Non-pigmented ciliary epithelial cell (primary cell): Measurements from ENCODE around the gene MB21D2.
A peak's percentile ranks its signal among the peaks of the same experiment; 100 is the strongest.
"Not testable (repeated sequence)": the region's sequence is repeated elsewhere in the genome, so short reads cannot be mapped to it uniquely, and the experiment has no call there.

Experiments used
- DNase-seq: peaks from one replicate; pipeline ENCODE4 v3.0.0-alpha.2; 2010; ENCODE audit warnings: low read depth

Gene MB21D2, protein sequence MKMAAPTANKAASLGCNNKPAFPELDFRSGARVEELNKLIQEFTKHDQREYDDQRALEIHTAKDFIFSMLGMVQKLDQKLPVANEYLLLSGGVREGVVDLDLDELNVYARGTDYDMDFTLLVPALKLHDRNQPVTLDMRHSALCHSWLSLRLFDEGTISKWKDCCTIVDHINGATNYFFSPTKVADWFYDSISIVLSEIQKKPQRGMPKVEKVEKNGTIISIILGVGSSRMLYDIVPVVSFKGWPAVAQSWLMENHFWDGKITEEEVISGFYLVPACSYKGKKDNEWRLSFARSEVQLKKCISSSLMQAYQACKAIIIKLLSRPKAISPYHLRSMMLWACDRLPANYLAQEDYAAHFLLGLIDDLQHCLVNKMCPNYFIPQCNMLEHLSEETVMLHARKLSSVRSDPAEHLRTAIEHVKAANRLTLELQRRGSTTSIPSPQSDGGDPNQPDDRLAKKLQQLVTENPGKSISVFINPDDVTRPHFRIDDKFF

DNA sequence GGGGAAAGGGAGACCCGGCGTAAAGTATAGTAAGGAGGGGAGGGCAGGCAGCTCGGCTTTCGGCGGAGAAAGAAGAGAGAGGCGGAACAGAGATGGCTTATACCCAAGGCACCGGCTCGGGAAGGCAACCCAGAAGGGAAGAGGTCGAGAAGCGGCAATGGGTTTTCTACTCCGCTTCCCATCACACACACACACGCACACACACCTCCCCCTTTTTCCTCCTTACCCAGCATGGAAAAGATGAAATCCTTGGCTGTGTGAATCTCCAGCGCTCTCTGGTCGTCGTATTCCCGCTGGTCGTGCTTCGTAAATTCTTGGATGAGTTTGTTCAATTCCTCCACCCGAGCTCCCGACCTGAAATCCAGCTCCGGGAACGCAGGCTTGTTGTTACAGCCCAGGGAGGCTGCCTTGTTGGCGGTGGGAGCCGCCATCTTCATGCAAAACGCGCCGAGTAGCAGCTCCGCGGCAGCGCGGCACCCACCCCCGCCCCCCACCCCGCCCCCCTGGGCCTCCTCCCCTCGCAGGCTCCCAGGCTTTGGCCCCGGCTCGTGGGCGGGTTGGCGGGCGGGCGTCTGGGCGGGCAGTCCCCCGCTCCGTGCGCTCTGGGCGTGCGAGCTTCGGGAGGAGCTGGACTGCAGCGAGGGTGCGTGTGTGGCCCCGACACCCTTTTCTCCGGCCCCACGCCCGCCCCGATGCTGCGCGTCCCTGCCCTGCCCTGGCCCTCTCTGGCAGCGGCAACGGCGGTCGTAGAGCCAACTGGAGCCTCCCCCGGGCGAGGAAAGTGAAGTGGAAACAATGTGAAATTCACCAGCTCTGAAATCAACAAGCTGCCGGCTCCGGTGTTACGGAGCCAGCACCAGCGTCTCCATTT lies at the start of gene MB21D2:
Gene MB21D2 (minus strand): TSS at position 453 of the 871 bp plus-strand sequence. CDS start 16 bp downstream, at position 437.
- no peak for DNase-seq

DNA sequence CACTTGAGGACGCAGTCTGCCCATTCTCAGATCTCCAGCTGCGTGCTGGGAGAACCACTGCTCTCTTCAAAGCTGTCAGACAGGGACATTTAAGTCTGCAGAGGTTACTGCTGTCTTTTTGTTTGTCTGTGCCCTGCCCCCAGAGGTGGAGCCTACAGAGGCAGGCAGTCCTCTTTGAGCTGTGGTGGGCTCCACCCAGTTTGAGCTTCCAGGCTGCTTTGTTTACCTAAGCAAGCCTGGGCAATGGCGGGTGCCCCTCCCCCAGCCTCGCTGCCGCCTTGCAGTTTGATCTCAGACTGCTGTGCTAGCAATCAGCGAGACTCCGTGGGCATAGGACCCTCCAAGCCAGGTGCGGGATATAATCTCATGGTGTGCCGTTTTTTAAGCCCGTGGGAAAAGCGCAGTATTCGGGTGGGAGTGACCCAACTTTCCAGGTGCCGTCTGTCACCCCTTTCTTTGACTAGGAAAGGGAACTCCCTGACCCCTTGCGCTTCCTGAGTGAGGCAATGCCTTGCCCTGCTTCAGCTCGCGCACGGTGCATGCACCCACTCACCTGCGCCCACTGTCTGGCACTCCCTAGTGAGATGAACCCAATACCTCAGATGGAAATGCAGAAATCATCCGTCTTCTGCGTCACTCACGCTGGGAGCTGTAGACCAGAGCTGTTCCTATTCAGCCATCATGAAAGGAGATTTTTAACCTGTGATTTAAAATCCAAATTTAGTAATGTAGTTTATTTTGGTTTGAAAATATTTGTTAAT lies 47.5 kb upstream of the MB21D2 start:
- DNase-seq, result not testable (repeated sequence)

DNA sequence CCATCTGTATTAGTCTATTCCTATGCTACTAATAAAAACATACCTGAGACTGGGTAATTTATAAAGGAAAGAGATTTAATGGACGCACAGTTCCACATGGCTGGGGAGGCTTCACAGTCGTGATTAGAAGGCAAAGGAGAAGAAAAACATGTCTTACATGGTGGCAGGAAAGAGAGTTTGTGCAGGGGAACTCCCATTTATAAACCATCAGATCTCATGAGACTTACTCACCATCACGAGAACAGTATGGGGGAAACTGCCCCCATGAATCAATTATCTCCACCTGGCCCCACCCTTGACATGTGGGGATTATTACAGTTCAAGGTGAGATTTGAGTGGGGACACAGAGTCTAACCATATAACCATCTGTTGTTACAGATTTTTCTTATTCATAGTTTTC lies 42.1 kb upstream of the MB21D2 start:
- no peak for DNase-seq

DNA sequence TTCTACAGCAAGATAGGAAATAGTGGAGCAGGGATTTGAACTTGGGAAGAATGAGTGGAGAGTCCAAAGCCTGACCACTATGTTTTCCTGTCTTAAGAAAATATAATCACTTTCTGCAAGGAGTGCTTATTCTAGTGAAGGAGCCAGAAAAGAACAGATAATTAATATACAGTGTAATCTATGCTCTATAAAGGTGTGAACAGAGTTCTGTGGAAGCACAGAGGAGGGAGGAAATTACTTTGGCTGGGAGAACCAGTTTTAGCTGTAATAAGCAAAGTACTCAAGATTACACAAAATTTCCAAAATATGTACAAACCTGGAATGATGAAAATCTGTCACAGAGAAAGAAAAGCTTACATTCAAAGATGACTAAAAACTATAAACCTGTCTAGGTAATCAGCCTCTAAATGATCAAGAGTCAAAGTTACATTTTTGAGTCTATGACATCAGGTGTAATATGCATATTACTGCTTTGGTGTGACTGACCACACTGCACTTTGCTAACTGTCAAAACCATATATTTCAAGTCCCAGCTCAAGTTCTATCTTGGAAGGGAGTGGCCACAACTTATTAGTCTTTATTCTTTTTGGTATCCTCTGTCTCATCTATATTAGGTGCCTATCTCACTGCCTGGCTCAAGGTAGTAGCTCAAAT lies 40.7 kb upstream of the MB21D2 start:
- DNase-seq, result no peak

DNA sequence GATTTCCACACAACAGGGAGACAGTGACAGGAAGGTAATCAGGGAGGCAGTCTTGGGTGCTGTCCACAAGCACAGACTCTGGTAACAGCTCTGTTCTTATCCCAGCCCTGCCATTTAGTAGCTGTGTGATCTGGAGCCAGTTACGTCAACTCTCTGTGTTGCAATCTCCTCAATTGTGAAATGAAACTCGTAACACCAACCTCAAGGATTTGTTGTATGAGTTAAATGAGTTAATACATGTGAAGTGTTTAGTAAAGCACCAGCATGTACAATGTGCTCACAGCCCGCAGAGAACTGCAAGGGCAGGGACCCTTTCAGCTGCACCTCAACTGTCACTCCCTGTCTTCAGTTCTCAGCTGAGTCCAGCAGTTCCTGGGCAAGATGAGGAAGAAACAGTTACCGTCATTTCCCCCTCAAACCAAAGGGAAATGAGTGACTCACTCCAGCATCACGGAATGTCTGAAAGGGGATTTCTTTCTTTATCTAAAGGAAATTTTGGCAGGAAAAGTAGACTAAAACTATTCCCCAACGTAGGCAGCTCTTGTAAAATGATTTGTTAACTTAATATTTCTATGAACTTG lies 39.9 kb upstream of the MB21D2 start:
- peak; percentile 83 for DNase-seq

DNA sequence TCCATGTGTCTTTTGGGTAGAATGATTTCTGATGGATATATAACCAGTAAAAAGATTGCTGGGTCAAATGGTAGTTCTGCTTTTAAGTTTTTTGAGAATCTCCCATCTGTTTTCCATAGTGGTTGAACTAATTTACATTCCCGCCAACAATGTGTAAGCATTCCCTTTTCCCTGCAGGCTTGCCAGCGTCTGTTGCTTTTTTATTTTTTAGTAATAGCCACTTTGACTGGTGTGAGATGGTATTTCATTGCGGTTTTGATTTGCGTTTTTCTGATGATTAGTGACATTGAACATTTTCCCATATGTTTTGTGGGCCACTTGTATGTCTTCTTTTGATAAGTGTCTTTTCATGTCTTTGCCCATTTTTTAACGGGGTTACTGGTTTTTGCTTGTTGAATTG lies 36.3 kb upstream of the MB21D2 start:
- DNase-seq, result no peak

DNA sequence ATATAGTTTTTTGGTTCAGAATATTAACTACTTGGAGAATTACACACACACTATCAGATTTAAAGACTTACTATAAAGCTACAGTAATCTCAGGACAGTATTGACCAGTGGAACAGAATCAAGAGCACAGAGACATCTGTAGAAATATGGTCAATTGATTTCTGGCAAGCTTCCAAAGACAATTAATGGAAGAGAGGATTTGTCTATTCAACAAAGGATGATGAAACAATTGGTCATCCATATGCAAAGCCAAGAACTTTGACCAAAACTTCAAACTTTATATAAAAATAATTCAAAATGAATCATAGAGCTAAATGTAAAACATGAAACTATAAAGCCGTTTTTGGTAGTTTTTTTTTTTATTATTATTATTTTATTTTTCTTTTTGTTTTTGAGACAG lies 29.8 kb upstream of the MB21D2 start:
- DNase-seq, result no peak

DNA sequence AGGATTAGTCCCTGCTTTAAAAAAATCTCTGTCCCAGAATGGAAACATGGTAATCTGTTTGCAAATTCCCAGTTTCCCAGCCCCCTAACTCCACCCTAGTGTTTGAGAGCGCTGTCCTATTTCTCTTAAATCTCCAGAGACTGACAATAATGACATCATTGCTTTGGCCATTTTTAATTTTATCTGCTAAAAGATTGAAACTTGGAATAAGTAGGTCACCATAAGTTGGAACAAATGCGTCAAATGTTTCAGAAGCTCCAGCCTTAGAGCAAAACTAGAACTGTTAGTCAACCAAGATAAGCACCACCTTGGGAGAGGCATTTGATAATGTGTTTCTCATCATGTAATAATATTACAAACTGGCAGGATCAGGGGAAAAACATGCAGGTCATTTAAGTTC lies 25.7 kb upstream of the MB21D2 start:
- DNase-seq, result no peak

DNA sequence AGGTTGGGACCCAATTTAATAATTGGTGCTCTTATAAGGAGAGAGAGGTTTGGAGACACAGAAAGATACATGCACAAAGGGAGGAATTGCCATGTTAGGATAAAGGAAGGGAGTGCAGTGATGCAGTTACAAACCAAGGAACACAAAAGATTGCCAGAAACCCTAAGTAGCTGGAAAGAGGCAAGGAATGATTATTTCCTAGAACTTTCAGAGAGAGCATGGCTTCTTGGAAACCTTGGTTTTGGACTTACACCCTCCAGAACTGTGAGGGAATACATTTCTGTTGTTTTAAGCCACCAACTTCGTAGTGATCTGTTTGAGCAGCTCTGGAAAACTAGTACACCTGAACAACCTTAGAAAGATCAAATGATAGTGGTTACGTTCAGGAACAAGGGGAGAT lies 25.0 kb upstream of the MB21D2 start:
- no peak for DNase-seq

DNA sequence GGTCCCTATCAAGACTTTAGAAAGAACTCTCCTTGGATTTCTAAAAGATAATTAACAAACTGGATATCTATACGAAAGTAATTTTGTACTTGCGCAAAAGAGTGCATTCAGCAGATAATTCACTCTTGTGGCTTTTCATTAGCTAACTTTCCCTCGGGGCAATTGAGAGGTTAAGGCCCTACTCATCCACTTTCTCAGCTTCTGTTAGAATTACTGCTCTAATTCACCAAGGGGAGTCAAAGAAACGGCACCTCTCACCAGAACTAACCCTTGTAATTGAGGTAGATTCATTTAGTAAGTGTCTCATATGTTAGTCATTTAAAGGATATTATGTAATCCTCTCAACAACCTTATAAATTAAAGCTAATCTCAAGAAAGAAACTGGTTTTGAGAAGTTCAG lies 22.5 kb upstream of the MB21D2 start:
- DNase-seq, result no peak

DNA sequence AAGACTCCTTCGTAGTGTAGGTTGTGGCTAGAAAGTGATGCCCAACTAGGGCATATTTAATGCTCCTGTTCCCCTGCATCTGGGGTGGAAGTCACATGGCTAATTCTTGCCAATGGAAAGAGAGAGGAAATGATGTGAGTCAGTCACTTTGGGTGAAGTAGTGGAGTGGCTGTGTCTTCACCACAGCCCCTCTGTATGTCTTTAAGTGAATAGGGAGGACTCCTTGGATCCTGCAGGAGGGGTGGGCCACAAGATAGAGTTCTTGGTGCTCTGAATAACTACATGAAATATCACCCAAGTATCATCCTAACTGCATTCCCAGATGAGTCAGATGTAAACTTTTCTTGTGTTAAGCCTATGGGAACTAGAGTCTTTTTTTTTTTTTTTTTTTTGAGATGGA lies 17.8 kb upstream of the MB21D2 start:
- DNase-seq, result no peak

DNA sequence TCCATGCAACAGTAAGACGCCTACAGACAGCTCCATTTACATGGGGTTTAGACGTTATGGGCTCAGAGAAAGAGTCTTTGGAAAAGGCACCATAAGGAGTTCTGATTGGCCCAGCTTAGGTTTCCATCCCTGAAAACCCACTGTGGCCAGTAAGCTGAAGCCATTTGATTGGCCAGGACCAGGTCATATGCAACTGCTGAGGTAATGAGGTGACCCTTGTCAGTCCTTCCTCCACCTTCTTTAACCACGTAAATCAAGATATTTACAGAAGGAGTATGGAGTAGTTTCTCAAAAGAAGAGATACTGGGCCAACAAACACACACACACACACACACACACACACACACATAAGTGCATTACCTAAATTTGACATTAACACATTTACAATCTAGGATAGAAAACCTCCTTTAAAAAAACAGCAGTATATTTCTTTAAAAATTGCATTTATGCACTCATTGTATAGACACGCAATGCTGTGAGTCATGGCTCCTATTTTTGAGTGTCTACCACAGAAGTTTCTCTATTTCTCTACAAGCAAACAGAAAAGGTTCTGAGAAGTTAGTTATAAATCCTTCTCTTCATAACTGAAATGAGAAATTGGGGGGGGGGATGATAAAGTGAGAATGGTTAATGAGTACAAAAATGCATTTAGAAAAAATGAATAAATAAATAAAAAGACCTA lies 16.3 kb upstream of the MB21D2 start:
- no peak for DNase-seq

DNA sequence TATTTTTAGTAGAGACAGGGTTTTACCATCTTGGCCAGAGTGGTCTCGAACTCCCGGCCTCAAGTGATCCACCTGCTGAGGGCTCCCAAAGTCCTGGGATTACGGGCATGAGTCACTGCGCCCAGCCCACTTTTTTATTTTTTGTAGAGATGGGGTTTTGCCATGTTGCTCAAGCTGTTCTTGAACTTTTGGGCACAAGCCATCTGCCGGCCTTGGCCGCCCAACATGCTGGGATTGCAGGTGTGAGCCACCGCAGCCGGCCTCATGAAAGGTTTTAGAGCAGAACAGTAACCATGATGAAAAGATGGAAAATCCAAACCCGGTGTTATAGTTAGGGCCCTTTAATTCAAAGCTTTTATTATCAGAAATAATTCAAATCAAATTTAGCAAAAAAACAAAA lies 15.6 kb upstream of the MB21D2 start:
- no peak for DNase-seq

DNA sequence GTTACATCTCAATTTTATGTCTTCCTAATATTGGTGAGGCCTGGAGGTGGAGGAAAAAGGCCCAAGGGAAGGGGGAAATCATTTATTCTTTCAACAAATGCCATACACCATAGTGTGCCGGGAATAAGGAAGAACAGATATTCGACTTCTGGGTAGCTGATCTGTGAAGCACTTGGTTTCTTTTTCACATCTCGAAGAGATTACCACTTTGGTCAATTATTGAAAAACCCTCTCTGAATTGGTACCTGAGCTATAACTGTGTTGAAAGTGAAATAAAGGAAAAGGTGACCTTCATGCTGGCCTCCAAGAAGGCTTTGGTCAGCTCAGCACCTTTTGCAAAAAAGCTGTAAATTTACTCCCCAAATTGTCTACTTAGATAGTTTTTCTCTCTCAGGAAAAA lies 14.2 kb upstream of the MB21D2 start:
- no peak for DNase-seq

DNA sequence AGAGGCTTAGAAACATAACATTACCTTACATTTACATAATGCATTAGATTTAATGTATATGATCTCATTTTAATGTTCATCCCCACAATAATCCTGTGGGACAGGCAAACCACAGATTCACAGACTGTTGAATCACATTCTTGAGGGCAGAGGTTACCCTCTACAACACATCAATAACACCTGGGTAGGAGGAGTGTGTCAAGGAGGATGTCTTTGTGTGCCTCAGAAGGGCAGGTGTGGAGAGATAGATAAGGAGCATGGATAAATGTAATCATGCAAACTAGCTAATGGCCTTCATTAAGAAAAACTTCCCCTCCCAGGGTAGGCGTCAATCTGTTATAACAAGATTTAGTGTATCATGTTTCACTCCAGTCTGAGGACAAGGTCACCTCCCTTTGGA lies 12.9 kb upstream of the MB21D2 start:
- no peak for DNase-seq

DNA sequence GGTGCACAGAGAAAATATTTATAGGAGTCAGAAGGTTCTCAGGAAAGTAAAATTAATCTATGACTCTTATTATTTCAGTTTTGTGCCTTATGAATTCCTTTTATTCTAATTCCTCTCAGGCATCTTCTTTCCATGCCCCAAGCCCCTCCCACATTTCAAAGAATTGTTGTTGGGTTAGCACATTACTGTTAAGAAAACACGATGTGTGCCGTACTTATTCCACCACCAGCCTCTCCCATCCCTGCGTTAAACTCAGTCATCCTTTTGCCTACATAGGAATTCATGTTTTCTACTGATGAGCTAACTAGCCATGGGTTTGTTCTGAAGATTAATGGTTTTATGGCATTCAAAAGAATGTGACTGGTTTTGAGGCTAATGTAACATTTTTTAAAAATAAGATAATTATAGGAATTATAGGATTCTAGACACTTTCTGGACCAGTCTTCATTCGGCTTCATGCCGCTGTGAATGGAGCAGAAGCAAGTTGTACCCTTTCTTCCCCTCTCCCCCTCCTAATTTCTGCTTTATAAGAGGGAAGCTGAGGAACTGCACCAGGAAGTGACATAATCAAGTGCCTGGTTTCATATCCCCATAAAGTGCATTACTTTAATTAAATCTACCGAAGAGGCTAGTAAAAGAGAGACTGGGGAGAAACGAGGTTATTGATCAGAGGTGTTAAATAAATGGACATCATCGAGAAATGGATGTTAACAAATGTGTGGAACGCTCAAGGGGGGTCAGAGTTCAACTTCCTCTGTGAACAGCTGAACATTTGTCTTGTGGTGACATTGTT lies 12.3 kb upstream of the MB21D2 start:
- peak; percentile 55 for DNase-seq

DNA sequence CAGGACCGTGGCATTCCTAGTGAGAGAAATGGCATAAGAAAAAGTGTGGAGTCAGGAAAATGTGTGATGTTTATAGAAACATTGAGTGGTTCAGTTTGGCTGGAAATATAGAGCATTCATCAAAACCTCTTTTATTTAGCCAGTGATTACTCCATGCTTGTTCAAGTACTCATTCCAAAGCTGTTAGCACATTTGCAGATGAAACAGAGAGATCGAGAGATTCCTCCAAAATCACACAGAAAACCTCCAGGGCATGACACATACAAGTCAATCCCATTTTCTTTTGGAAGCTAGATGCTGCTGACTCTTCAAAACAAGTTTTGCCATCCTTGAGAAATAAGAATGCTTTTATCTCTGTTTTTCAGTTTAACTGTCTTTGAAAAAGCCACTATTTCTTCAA lies 11.5 kb upstream of the MB21D2 start:
- DNase-seq, result no peak

DNA sequence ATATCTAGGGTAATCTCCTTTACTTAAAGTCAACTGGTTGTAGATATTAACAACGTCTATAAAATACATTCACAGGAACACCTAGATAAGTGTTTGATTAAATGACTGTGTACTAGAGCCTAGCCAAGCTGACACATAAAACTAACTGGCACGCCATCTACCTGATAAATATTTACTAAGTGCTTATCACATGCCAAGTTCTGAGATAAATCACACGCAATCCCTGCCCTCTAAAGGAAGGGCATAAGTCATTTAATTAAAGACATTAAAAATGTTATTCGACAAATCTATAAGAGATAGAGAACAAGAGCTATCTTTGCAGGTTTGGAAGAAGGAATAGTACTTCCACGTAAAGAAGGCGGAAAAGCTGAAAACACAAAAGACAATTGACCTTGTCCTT lies 11.1 kb upstream of the MB21D2 start:
- DNase-seq, result no peak

DNA sequence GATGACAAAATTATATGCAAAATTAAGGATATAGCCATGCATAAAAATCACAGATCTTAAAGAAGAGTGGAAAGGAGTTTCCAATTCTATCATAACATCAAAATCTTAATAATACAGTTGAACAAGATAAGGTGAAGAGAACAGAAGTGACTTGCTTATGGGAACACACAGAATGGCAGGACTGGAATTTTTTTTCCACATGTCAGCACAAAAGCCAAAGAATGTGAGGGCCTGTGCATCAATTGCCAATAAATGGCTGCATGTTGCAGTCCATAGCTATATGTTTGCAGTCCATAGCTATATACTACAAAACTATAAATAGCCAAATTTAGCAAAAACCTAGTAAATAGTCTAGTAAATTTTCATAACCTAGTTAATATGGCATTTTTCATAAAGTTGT lies 10.4 kb upstream of the MB21D2 start:
- DNase-seq, result no peak

DNA sequence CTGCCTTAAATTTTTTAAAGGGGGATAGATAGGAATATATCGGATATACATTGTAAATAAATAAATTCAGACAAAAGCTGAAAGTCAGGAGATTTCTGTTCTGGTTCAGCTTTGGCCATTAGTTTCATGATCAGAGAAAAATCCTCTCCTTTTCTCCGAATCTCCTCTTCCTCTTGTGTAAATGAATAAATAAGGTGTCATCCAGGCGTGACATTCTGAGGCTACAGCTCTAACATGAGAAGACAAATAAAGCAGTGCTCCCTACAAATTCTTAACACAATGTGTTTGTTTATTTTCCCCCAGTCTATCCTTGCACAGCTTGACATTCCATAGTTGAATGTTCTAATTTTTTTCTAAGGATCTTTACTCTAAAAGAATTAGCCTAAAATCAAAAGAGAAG lies 9.4 kb upstream of the MB21D2 start:
- no peak for DNase-seq
